HEK293T (cell line): ENCODE data around the gene TSEN54.

Experiments used
- CTBP1 ChIP-seq: fragments of 450-650 bp; IDR thresholded peaks from 2 replicates; pipeline ENCODE4 v1.6.1; 2016; ENCODE audit warnings: borderline replicate concordance
- ELF4 ChIP-seq: fragments of 450-650 bp; IDR thresholded peaks from 2 replicates; pipeline ENCODE4 v1.6.1; 2017; ENCODE audit warnings: antibody characterized with exemption
- FOXK2 ChIP-seq: fragments of 450-650 bp; IDR thresholded peaks from 2 replicates; pipeline ENCODE4 v1.6.1; 2016; ENCODE audit warnings: mild to moderate bottlenecking
- FOXM1 ChIP-seq: fragments of 450-650 bp; IDR thresholded peaks from 2 replicates; pipeline ENCODE4 v1.6.1; 2017; ENCODE audit warnings: mild to moderate bottlenecking, borderline replicate concordance
- HDGF ChIP-seq: fragments of 450-650 bp; IDR thresholded peaks from 2 replicates; pipeline ENCODE4 v1.6.1; 2017; ENCODE audit warnings: antibody characterized with exemption, borderline replicate concordance
- L3MBTL2 ChIP-seq: fragments of 450-650 bp; conservative IDR thresholded peaks from 2 replicates; pipeline ENCODE4 v1.6.1; 2016; ENCODE audit warnings: mild to moderate bottlenecking
- LEF1 ChIP-seq: fragments of 450-650 bp; IDR thresholded peaks from 2 replicates; pipeline ENCODE4 v1.6.1; 2017; ENCODE audit warnings: mild to moderate bottlenecking, borderline replicate concordance

GRCh38 chr17:75493476-75494129, 22.7 kb upstream of the TSEN54 start:
- no peak for TF ChIP-seq CTBP1
- TF ChIP-seq FOXM1: no peak
- no peak for TF ChIP-seq HDGF
- no peak for TF ChIP-seq ELF4
- TF ChIP-seq FOXK2: no peak
- no peak for TF ChIP-seq L3MBTL2
- TF ChIP-seq LEF1: no peak
